ENCODE data around the gene CDV3.

The CDV3 gene

DNA sequence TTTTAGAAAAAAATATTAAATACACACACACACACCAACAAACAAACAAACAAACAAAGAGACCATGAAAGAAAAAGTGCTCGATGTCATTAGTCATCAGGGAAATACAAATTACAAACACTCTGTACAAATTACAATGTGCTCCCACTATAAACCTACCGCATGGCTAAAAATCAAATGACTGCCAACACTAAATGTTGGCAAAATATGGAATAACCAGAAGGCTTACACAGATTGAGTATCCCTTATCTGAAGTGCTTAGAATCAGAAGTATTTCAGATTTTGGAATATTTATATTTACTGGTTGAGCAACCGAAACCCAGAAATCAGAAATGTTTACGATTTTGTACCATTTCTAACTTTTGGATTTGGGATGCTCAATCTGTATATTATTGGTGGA, 33.4 kb downstream of the CDV3 start:
- DNase-seq, result no peak

DNA sequence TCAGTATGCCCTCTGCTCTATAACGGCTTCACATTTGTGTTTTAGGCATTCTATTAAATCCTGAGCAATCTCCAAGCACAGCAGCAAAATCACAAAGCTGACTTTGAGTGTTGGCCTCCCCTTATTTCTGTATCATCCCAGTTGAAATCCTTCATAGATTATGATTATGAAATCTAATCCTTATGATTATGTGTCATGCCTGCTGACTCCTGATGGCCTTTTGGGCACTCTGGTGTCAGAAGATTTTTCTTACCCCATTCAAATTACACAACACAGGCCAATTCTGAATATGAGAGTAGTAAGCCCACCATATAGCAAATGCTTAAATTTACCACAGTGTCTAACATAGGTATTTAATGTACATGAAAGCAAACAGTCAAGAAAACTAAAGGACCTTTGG, 34.3 kb downstream of the CDV3 start:
- DNase-seq, result no peak

DNA sequence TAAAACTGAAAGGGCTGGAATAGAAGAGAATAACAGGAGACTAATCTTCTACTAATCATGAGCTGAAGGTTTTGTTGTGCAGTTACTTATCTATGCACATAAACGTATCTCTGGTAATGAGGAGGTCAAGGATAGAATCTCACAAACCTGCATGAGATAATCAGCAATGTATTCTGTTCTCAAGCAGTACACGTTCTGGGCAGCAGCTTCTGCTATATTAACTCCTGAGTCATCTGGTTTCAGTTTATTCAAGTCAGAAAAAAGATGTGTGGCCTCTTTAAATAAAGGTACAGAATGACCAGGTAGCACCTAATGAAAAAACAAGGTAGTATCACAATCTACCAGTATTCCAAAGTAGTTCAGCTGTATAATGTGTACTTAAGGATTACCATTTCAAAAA, 34.9 kb downstream of the CDV3 start:
- DNase-seq, result no peak

DNA sequence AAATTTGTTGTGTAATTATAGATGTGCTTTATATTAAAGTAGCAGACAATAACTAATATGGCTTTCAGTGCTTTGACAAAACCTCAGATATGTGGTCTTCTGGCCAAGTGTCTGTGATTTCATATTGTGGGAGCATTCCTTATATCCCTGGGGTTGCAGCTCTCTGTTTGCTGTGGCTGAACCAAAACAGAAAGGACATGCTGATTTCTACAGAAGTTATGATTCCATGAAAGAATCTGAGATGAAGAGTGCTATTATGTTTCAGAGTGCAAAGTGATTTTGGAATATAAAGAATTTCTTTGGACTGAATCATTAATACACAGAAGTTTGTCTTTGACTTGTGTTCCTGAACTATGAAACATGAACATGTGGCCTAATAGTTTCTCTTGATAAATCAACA, 36.5 kb downstream of the CDV3 start:
- DNase-seq, result peak; percentile 41

DNA sequence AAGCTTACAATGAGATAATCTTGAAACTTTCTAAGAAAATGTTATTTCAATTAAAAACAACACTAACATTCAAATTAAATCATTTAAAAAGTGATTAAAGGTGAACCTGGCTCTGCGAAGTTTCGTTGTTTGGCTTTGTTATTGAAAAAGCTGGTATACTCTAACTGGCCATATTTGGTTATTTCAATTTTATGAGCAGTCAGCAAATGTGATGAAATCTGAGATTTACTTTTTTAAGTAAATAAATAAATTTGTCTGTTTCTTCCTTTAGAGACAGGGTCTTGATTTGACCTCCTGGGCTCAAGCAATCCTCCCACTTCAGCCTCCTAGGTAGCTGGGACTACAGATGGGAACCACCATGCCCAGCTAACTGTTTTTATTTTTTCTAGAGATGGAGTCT, 38.0 kb downstream of the CDV3 start:
- DNase-seq, result no peak

DNA sequence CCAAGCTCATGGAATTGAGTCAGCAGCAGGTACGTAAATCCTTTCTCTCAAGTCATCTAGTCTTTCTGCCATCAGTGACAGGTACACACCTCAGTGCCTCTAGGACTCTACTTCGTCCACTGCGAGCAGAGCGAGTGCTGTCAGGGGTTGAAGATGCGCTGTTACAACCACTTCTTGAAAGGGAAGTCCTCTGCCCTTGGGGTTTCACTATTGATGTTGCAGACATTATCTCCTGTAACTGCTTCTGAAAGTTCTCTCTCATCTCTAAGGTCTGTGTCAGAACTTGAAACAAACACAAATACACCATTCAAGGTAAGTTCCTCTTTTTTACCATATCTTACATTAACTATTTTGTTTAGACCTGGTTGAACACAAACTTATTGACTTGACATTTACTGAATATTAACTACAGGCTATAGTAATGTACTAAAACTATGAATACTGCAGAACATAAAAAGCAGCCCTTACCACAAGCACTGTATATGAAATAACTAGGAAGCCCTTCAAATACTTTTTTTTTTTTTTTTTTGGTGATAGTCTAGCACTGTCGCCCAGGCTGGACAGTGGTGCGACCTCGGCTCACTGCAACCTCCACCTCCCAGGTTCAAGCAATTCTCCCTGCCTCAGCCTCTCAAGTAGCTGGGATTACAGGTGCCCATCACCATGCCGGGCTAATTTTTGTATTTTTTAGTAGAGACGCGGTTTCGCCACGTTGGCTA, 46.7 kb downstream of the CDV3 start:
- no peak for DNase-seq

DNA sequence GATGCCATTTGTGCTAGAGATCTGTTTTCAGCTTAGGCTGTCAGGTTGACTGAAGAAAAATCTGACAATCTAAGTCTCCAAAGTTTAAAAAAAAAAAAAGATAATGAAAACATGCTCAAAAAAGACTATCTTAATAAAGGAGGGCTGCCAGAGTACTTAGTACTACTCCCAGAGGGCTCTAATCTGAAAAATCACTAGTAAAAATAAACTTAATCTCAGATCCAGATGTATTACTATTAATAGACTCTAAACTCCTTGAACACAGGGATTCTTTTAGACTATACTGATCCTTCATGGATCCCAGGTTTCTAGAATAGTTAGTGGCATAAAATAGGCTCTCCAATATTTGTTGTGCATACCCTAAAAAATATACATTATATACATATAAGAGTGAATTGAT, 54.3 kb downstream of the CDV3 start:
- no peak for DNase-seq

DNA sequence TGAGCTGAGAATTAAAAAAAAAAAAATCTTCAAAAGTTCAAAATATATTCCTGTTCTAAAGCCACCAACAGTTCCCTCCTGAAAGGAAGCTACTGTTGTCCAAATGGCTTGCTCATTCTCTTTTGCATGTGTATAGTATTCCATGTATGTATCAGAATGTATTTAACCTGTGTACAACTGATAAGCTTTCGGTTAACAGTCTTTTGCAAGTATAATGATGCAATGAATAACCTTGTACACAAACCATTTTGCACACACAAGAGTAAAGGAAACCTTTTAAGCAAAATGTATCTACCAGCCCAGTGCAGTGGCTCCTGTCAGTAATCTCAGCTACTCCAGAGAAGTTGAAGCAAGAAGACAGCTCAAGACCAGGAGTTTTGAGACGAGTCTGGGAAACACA, 55.7 kb downstream of the CDV3 start:
- no peak for DNase-seq

DNA sequence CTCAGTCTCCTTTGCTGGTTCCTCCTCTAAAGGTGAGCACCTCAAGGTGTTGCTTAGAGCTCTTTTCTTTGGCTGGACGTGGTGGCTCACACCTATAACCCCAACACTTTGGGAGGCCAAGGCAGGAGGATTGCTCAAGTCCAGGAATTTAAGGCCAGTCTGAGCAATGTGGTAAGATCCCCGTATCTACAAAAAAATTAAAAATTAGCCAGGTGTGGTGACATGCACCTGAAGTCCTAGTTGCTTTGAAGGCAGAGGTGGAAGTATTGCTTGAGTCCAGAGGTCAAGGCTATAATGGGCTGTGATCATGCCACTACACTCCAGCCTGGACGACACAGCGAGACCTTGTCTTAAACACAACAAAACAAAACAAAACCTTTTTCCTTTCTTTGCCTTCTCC, 60.0 kb downstream of the CDV3 start:
- no peak for DNase-seq
